DND-41 (cell line): ENCODE data around the gene MCM6.

ENCODE experiments used
- ATAC-seq: fragments of 200-7000 bp; cut with Tn5 transposase; 3 replicates; pipeline ENCODE4 v1.9.1; 2021; ENCODE audit warnings: low read depth; ENCODE audit not compliant: insufficient read depth
- DNase-seq: peaks from one replicate; pipeline ENCODE4 v3.0.0-alpha.2; 2020
- H2AFZ ChIP-seq: 2 replicates; pipeline ENCODE4 v1.6.0; 2012; ENCODE audit warnings: low read depth, low read length
- H3K27ac ChIP-seq: 2 replicates; pipeline ENCODE4 v1.5.1; 2012; ENCODE audit warnings: low read length, inconsistent platforms
- H3K27me3 ChIP-seq: fragments of 200-600 bp; sonication (generic); 2 replicates; pipeline ENCODE4 v1.6.0; 2012; ENCODE audit warnings: low read length, mild to moderate bottlenecking, inconsistent platforms; ENCODE audit not compliant: insufficient read depth, poor library complexity
- H3K36me3 ChIP-seq: 2 replicates; pipeline ENCODE4 v1.5.1; 2012; ENCODE audit warnings: low read length, inconsistent platforms; ENCODE audit not compliant: insufficient read depth
- H3K4me1 ChIP-seq: 2 replicates; pipeline ENCODE4 v1.5.1; 2012; ENCODE audit warnings: mild to moderate bottlenecking, low read length; ENCODE audit not compliant: insufficient read depth
- H3K4me2 ChIP-seq: 2 replicates; pipeline ENCODE4 v1.6.0; 2012; ENCODE audit warnings: mild to moderate bottlenecking, moderate library complexity, low read length, inconsistent platforms; ENCODE audit not compliant: insufficient read depth
- H3K4me3 ChIP-seq, 2 experiments: fragments of 200-600 bp in 1 of 2; shearing (Covaris generic) in 1 of 2; 2 replicates each; pipeline ENCODE4 v1.5.1; 2012 to 2016; ENCODE audit warnings: inconsistent platforms in 2 of 2, low read length in 2 of 2, mild to moderate bottlenecking in 2 of 2, low read depth in 1 of 2, moderate library complexity in 1 of 2
- H3K79me2 ChIP-seq: 2 replicates; pipeline ENCODE4 v1.6.0; 2012; ENCODE audit warnings: low read length, inconsistent platforms; ENCODE audit not compliant: insufficient read depth
- H3K9ac ChIP-seq: 2 replicates; pipeline ENCODE4 v1.6.0; 2012; ENCODE audit warnings: low read depth, mild to moderate bottlenecking, inconsistent platforms, low read length, moderate library complexity
- H3K9me3 ChIP-seq: 2 replicates; pipeline ENCODE4 v1.5.1; 2012; ENCODE audit warnings: low read length, moderate library complexity, mild to moderate bottlenecking, inconsistent platforms; ENCODE audit not compliant: insufficient read depth, severe bottlenecking
- H4K20me1 ChIP-seq: 2 replicates; pipeline ENCODE4 v1.6.0; 2012; ENCODE audit warnings: low read length; ENCODE audit not compliant: insufficient read depth
- EZH2 ChIP-seq: IDR thresholded peaks from 3 replicates; pipeline ENCODE4 v1.6.1; 2012; ENCODE audit warnings: borderline replicate concordance, low read depth, mild to moderate bottlenecking, moderate library complexity, low read length, inconsistent platforms; ENCODE audit not compliant: severe bottlenecking
- TF ChIP-seq, protein P1 (sequence below): IDR thresholded peaks from 2 replicates; pipeline ENCODE4 v1.5.1; 2012; ENCODE audit warnings: borderline replicate concordance, low read length, moderate library complexity, mild to moderate bottlenecking; ENCODE audit not compliant: poor library complexity, severe bottlenecking; ENCODE audit errors: extremely low read depth

The MCM6 gene

DNA sequence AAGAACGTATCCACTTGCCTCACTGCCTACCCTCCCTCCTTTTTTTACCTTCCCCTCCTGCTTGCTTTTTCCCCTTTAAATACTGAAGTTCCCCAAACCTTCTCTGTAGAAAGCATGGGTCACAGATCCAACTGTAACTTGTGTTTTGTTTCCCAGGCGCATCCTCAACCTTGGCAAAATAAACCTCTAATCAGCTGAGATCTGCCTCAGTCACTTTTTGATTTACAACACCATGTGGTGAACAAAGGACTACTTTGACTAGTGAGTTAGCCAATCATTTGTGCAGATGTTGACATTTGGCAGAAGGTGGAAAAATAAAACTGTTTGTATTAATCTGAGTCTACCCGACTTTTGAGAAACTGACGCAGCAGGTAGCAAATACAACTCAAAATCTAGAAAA is 23.3 kb upstream of the MCM6 start:
- no peak overlapping the region for H3K27ac ChIP-seq
- no peaks in the 10 kb centered on the region for H3K79me2 ChIP-seq
- no peaks in the 10 kb centered on the region for H3K27me3 ChIP-seq
- no peaks in the 10 kb centered on the region for H3K9me3 ChIP-seq
- no peak overlapping the region for H2AFZ ChIP-seq
- ATAC-seq = no peak
- H3K4me3 ChIP-seq = no peak overlapping the region
- no peaks in the 10 kb centered on the region for H4K20me1 ChIP-seq
- H3K9ac ChIP-seq = no peak overlapping the region
- peaks cover 8% of the 10 kb centered on the region for H3K36me3 ChIP-seq
- no peak overlapping the region for H3K4me2 ChIP-seq
- TF ChIP-seq, protein P1, sequence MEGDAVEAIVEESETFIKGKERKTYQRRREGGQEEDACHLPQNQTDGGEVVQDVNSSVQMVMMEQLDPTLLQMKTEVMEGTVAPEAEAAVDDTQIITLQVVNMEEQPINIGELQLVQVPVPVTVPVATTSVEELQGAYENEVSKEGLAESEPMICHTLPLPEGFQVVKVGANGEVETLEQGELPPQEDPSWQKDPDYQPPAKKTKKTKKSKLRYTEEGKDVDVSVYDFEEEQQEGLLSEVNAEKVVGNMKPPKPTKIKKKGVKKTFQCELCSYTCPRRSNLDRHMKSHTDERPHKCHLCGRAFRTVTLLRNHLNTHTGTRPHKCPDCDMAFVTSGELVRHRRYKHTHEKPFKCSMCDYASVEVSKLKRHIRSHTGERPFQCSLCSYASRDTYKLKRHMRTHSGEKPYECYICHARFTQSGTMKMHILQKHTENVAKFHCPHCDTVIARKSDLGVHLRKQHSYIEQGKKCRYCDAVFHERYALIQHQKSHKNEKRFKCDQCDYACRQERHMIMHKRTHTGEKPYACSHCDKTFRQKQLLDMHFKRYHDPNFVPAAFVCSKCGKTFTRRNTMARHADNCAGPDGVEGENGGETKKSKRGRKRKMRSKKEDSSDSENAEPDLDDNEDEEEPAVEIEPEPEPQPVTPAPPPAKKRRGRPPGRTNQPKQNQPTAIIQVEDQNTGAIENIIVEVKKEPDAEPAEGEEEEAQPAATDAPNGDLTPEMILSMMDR = no peak
- H3K4me1 ChIP-seq = no peaks in the 10 kb centered on the region
- no peak for DNase-seq

DNA sequence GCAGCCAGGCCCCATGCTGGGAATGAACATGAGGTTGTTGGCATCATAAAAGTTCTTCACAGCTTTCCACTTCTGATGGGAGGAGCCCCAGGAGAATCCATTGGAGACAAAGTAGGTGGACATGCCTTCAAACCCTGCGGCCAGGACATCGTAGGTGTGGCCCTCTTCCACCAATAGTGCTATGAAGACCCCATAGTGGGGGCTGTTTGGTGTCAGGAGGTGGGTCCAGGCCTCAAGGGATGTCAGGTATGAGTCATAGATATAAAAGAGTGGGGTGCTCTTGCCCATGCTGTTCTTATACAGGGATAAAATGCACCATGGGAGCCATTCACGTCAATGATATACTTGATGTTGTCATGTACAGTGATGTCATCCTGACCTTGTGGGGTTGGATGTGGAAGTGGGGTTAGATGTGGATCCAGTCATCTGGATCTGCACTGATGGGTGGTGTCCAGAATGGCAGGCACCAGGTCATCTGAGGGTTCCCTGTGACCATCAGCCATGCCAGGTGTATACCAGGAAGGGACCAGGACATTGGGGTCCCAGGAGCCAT is 22.1 kb upstream of the MCM6 start:
- H3K4me2 ChIP-seq = no peak overlapping the region
- H3K36me3 ChIP-seq = peaks cover 3% of the 10 kb centered on the region; the same call in 1 of the 2 replicates
- no peaks in the 10 kb centered on the region for H3K4me1 ChIP-seq
- no peaks in the 10 kb centered on the region for H3K79me2 ChIP-seq
- H4K20me1 ChIP-seq = no peaks in the 10 kb centered on the region
- H3K9ac ChIP-seq = no peak overlapping the region
- TF ChIP-seq, protein P1 = no peak
- no peak for TF ChIP-seq EZH2
- H3K9me3 ChIP-seq = no peaks in the 10 kb centered on the region
- H2AFZ ChIP-seq = no peak overlapping the region
- no peak for DNase-seq
- H3K4me3 ChIP-seq = no peak overlapping the region
- no peak overlapping the region for H3K27ac ChIP-seq
- no peaks in the 10 kb centered on the region for H3K27me3 ChIP-seq
- ATAC-seq = no peak

DNA sequence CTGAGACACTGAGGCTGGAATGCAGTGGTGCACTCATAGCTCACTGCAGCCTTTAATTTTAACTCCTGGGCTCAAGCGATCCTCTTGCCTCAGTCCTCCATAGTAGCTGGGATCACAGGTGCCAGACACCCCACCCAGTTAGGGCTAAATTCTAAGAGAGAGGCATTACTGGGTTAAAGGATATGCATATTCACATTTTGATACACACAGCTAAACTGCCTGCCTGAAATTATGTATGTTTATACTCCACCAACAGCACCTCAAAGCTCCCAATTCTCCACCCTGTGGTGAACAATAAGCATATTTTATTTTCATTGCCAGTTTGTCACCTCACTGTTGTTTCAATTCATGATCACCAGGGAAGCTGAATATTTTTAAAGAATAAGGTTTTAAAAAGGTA is 18.7 kb upstream of the MCM6 start:
- Histone ChIP-seq H3K27me3 (no peaks in the 10 kb centered on the region), H4K20me1 (no peaks in the 10 kb centered on the region), H3K4me1 (no peaks in the 10 kb centered on the region), H3K36me3 (no peaks in the 10 kb centered on the region), H3K79me2 (no peaks in the 10 kb centered on the region), H3K9ac (no peak overlapping the region), H3K27ac (no peak overlapping the region), H3K9me3 (no peaks in the 10 kb centered on the region), H3K4me2 (no peak overlapping the region), H2AFZ (no peak overlapping the region), H3K4me3 (no peak overlapping the region)
- ATAC-seq = no peak
- no peak for TF ChIP-seq EZH2
- TF ChIP-seq, protein P1 = no peak
- no peak for DNase-seq

DNA sequence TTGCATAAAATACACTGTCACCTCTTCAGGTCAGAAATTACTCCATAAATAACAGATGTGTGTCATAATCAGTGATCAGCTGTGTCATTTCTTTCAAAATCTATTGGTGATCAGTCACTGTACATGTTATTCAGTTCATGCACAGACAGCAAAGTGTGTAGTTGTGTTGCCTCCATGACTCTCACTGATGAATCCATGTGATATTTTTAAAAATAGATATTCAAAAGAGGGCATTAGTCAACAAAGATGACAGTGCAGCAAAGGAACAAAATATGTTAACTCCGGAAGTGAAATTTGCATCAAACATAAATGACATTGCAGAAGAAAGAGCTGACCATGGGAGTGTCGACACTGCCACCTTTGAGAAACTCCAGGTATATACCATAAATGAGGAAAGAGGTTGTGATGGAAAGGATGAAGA is 17.1 kb upstream of the MCM6 start:
- TF ChIP-seq, protein P1 = no peak
- Histone ChIP-seq H3K79me2 (no peaks in the 10 kb centered on the region), H3K9me3 (no peaks in the 10 kb centered on the region), H3K4me1 (no peaks in the 10 kb centered on the region), H3K27me3 (no peaks in the 10 kb centered on the region), H3K4me3 (no peak overlapping the region), H3K36me3 (no peaks in the 10 kb centered on the region), H2AFZ (no peak overlapping the region), H3K4me2 (no peak overlapping the region), H3K9ac (no peak overlapping the region), H4K20me1 (no peaks in the 10 kb centered on the region), H3K27ac (no peak overlapping the region)
- no peak for ATAC-seq
- DNase-seq = no peak
